ENCODE measurements around the gene LRRC18. TPM values are rescaled to one million over a fixed set of nuclear protein-coding genes. Genes with fewer than 3 reads are reported as not detected.

LRRC18 gene
- total and polyA plus RNA-seq, 2 donors (not counting 3 experiments of a cell fraction or from before 2014, with no cell fraction given) = not detected

DNA sequence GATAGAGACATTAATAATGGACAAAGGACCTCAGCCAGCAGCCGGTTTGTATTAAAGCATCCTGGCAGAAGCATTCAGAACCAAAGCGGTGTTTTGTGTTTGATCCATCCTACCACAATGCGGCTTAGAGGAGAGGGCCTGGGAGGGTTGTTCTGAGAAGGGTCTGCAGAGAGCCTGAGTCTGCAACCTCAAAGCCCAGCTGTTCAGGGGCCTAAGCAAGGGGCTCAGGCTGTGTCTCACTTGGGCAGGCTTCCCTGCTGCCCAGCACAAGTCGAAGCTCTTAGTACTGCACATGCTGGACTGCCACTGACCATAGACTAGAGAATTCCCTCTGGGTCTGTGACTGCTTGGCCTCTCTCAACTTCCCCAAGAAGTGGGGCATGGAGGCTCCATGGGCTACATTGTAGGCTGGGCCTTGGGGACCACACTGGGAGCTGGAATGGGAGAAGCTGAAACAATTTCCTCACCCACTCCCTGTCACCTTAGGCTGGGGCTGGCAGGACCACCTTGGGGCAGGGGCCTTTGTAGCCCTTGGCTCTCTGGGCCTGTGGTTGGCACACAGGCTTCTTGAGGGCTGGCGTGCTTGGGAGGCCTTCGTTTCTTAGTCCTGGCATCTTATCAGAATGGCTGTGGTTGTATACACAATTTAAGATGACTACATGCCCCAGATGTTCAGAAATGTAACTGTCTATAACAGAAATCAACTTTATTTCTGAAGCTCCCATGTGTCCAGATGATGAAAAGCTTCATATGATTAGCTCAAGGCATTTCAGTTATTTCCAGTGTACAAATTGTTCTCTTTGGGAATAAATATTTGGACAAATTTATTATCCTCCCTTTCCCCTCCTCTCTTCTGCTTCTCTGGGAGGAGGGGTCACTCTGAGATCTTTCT lies 44.5 kb downstream of the LRRC18 start:
- ChIA-PET CTCF (interaction anchor here (0.9 kb wide), 1 partner anchor 13 kb away, joined by 3 read pairs; no protein-coding TSS in a partner anchor), POLR2A (no interaction called here)
- H3K27me3 ChIP-seq (ENCODE audit: control insufficient read depth in 2 of 2, insufficient read depth in 2 of 2, low read length in 2 of 2) = peaks cover 0 to 4% of the 10 kb centered on the region in 2 experiments
- dilution Hi-C loops (cut with MboI; ENCODE audit: extremely low pct_ligation_motif_present, low sequenced_read_pairs) (no loop called here), intact Hi-C loops (cut with micrococcal nuclease) (no loop called here)
- H3K9me3 ChIP-seq (replicated peaks; ENCODE audit: control insufficient read depth, insufficient read depth, low read length) = no peaks in the 10 kb centered on the region
- H3K9ac ChIP-seq (replicated peaks; ENCODE audit: extremely low read depth, insufficient read depth, low read length) = no peak overlapping the region
- H4K20me1 ChIP-seq (replicated peaks; ENCODE audit: control insufficient read depth, extremely low read depth, insufficient read depth, low read length) = no peaks in the 10 kb centered on the region
- no peaks in the 10 kb centered on the region for H3K9me1 ChIP-seq (replicated peaks; ENCODE audit: control insufficient read depth, extremely low read depth, insufficient read depth, low read length)
- H2AFZ ChIP-seq (ENCODE audit: low read depth, low read length) = no peak overlapping the region
- TF ChIP-seq, protein P1, sequence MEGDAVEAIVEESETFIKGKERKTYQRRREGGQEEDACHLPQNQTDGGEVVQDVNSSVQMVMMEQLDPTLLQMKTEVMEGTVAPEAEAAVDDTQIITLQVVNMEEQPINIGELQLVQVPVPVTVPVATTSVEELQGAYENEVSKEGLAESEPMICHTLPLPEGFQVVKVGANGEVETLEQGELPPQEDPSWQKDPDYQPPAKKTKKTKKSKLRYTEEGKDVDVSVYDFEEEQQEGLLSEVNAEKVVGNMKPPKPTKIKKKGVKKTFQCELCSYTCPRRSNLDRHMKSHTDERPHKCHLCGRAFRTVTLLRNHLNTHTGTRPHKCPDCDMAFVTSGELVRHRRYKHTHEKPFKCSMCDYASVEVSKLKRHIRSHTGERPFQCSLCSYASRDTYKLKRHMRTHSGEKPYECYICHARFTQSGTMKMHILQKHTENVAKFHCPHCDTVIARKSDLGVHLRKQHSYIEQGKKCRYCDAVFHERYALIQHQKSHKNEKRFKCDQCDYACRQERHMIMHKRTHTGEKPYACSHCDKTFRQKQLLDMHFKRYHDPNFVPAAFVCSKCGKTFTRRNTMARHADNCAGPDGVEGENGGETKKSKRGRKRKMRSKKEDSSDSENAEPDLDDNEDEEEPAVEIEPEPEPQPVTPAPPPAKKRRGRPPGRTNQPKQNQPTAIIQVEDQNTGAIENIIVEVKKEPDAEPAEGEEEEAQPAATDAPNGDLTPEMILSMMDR (IDR thresholded peaks at IDR 0.05; ENCODE audit: extremely low read depth in 1 of 2, insufficient read depth in 1 of 2, low read depth in 1 of 2, low read length in 2 of 2) = no peak
- TF ChIP-seq FOS (IDR thresholded peaks at IDR 0.05; ENCODE audit: borderline replicate concordance, insufficient read depth, low read length) (no peak), GATA2 (IDR thresholded peaks at IDR 0.05; ENCODE audit: insufficient read depth, insufficient read length, low read depth, low read length) (no peak), POLR2AphosphoS5 (IDR thresholded peaks at IDR 0.05; ENCODE audit: insufficient read depth, low read depth, low read length) (no peak)
- BruUV-seq (replicated peaks) = no TSS peak
- no peak overlapping the region for H3K4me3 ChIP-seq (replicated peaks in 1 of 3; ENCODE audit: insufficient read depth in 1 of 3, low read depth in 1 of 3, low read length in 3 of 3)
- no peaks in the 10 kb centered on the region for H3K4me1 ChIP-seq (ENCODE audit: control insufficient read depth, extremely low read depth, insufficient read depth, low read length)
- H3K27ac ChIP-seq (ENCODE audit: insufficient read depth, low read depth, low read length) = no peak overlapping the region
- H3K4me2 ChIP-seq (ENCODE audit: insufficient read depth, low read length) = no peak overlapping the region
- DNase-seq (ENCODE audit: low read depth, low spot score) (no peak), FAIRE-seq (no peak)
- no peaks in the 10 kb centered on the region for H3K79me2 ChIP-seq (ENCODE audit: control insufficient read depth, insufficient read depth, low read length)
- no peaks in the 10 kb centered on the region for H3K36me3 ChIP-seq (ENCODE audit: control insufficient read depth in 2 of 2, extremely low read depth in 1 of 2, insufficient read depth in 2 of 2, low read length in 2 of 2)
